Activated naive CD8-positive, alpha-beta T cell treated with anti-CD3 and anti-CD28 coated beads for 36 hours (primary cell): Measurements from ENCODE around the gene KRTAP10-6. TPM values are rescaled to one million over a fixed set of nuclear protein-coding genes. Genes with fewer than 3 reads are reported as not detected.
"Not testable (repeated sequence)": the region's sequence is repeated elsewhere in the genome, so short reads cannot be mapped to it uniquely, and the experiment has no call there.

Experiments
- DNase-seq: peaks from one replicate; pipeline ENCODE4 v3.0.0; 2021
- H3K27ac Mint-ChIP-seq: one replicate; pipeline ENCODE4 v1.8.0; 2022; ENCODE audit warnings: mild to moderate bottlenecking, moderate library complexity, mixed read lengths
- H3K27me3 Mint-ChIP-seq: one replicate; pipeline ENCODE4 v1.8.0; 2022; ENCODE audit warnings: mild to moderate bottlenecking, mixed read lengths
- H3K36me3 Mint-ChIP-seq: one replicate; pipeline ENCODE4 v1.8.0; 2021; ENCODE audit warnings: mild to moderate bottlenecking, mixed read lengths
- H3K4me1 Mint-ChIP-seq: one replicate; pipeline ENCODE4 v1.8.0; 2021; ENCODE audit warnings: mixed read lengths
- H3K4me3 Mint-ChIP-seq: one replicate; pipeline ENCODE4 v1.8.0; 2022; ENCODE audit warnings: mild to moderate bottlenecking, moderate library complexity, mixed read lengths
- H3K9me3 Mint-ChIP-seq: one replicate; pipeline ENCODE4 v1.8.0; 2022; ENCODE audit warnings: mixed read lengths
- total RNA-seq, 2 experiments: library from RNA; stranded (reverse); gene quantifications; one replicate each; pipeline ENCODE4 v1.2.3, GENCODE V29; 2021

The KRTAP10-6 gene
- total RNA-seq, 2 experiments from 2014 or later, result not detected

DNA sequence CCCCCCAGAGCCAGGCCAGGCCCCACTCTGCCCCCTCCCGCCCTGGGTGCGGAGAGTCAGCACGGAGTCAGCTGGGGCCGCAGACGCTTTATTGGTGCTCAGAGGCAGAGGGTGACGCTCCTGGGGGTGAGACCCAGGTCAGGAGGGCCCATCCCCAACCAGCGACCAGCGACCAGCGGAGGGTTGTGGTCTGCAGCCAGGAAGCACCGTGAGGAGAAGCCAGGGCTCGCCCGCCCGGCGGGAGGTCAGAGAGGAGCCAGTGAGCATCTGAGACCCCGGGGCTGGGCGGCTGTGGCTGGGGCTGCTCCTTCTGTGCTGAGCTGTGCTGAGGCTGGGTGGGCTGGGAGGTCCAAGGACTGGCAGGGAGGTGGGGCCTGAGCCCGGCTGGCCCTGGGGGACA, 42.0 kb downstream of the KRTAP10-6 start:
- H3K4me3 Mint-ChIP-seq, H3K27ac Mint-ChIP-seq, DNase-seq, H3K27me3 Mint-ChIP-seq: not testable (repeated sequence)
- H3K9me3 Mint-ChIP-seq, result peaks cover 31% of the 10 kb centered on the region
- H3K36me3 Mint-ChIP-seq, result peaks cover 30% of the 10 kb centered on the region
- peaks cover 29% of the 10 kb centered on the region for H3K4me1 Mint-ChIP-seq

DNA sequence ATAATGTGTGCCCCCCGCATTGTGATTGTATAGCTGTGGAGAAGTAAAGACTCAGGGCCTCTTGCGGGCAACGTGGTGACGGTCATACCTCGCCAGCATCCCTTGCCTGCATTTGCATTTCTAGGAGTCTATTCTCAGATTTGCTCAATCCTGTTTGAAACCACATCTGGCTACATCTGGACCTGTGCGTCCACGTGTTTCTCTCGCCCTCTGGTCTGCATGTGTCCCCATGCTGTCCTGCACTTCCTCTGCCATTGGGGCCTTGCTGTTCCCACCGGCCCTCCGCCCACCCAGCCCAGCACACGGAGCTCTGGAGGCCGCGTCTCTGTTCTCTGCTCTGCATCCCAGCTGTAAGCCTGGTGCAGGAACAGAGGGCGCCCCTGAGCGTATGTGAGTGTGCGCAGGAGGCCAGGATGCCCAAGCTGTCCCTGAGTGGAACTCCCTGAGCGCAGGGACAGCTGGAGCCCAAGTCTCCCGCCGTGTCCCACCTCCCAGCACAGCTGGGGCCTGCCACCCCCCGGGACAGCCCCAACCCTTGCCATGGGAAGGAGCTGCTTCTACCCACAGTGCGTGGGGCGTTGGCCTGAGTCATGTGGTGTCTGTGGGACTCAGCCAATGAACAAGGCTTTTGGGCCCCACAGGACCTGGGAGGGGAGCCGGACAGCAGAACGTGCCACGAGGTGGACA, 42.6 kb downstream of the KRTAP10-6 start:
- no peak for DNase-seq
- Mint-ChIP-seq H3K4me1 (peaks cover 29% of the 10 kb centered on the region), H3K27me3 (no peaks in the 10 kb centered on the region), H3K27ac (no peak overlapping the region), H3K36me3 (peaks cover 30% of the 10 kb centered on the region), H3K4me3 (no peak overlapping the region), H3K9me3 (peaks cover 31% of the 10 kb centered on the region)

DNA sequence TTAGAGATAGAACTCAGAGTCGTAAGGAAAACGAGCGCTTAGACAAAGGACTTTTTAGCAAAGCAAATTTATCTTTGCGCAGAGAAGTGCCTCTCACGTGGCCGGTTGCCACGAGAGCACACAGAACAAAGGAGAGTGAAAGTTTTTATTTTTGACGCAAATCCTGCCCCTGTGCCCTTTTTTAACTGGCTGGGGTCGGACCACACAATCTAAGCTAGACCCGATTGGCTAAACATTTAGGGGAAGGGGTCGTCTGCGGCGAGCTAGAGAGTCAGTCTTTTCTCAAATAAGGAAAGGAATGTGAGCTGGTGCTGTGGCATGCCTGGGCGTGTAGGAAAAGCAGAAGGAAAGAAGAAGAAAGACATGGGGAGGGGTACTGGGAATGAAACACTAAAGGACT, 43.4 kb downstream of the KRTAP10-6 start:
- Mint-ChIP-seq H3K4me3 (no peak overlapping the region), H3K27me3 (no peaks in the 10 kb centered on the region), H3K36me3 (peaks cover 30% of the 10 kb centered on the region), H3K27ac (no peak overlapping the region), H3K4me1 (peaks cover 29% of the 10 kb centered on the region), H3K9me3 (peaks cover 31% of the 10 kb centered on the region)
- DNase-seq, result no peak

DNA sequence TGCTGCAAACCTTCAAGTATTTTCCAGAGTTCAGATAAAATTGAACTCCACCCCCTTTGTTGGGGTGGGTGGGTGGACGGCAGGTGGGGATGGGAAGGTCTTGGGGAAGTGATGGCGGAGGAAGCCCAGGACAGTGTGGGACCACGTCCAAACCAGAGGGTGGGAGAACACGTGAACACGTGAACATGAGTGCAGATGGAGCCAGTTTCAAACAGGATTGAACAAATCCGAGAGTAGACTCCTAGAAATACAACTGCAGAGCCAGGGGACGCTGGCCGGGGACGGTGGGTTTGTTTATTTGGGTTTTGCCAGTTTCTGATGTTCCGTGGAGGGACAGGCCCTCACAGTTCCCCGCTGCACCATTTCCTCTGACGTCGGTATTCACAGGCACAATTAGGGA, 43.9 kb downstream of the KRTAP10-6 start:
- H3K4me1 Mint-ChIP-seq, result peaks cover 29% of the 10 kb centered on the region
- DNase-seq, result no peak
- no peak overlapping the region for H3K27ac Mint-ChIP-seq
- no peaks in the 10 kb centered on the region for H3K27me3 Mint-ChIP-seq
- H3K9me3 Mint-ChIP-seq, result peaks cover 29% of the 10 kb centered on the region
- peak overlapping the region; percentile 26 for H3K4me3 Mint-ChIP-seq
- peaks cover 29% of the 10 kb centered on the region for H3K36me3 Mint-ChIP-seq

DNA sequence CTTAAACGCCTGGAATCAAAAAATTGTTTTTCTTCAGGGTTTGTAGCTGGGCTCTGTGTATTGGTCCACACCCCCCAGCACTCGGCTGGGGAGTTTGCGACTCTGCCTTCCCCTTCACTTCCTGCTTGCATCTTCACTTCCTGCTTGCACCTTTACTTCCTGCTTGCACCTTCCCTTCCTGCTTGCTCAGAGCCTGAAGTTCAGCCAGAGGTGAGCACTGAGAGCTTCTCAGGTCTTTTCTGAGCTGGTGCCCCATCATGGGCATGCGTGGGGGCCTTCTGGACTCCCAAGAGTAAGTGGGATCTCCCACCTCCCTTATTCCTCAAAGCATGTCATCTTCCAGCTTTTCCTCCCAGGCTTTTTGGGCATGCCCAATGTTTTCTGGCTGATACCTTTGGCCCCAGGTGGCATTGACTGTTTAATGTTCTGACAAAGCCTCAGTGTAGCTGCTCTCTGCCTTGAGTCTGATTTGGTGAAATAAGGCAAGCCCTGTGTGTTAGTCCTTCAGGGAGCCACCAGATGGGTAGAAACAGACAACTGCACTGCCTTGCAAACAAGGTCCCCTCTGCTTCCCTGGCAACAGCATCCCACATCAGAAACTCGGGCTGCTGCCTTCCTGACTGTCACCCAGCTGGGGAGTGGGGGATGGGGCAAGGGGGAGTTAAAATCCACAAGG, 44.5 kb downstream of the KRTAP10-6 start:
- Mint-ChIP-seq H3K27ac (peak overlapping the region; percentile 91), H3K4me3 (peak overlapping the region; percentile 73), H3K9me3 (peaks cover 24% of the 10 kb centered on the region)

DNA sequence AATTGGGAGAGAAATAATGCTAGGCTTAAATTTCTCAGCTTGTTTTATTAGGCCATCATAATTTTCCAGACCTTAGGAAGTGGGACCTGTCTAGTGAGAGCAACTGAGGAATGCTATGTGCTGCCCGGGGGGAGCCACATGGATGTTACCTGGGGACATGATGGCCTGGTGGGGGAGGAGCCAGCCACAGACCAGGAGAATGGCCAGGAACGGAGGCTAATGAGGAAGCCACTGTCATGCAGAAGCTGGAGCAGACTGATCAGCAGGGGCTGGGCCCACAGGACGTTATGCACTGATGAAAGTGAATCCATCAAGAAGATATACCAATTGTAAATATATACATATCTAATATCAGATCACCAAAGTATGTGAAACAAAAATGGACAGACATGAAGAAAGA, 47.7 kb downstream of the KRTAP10-6 start:
- DNase-seq, result no peak
- Mint-ChIP-seq H3K27ac (no peak overlapping the region), H3K36me3 (peaks cover 20% of the 10 kb centered on the region), H3K9me3 (peaks cover 23% of the 10 kb centered on the region), H3K4me1 (peaks cover 28% of the 10 kb centered on the region), H3K27me3 (no peaks in the 10 kb centered on the region), H3K4me3 (no peak overlapping the region)

More for the DNA sequence above, 44.5 kb downstream of the KRTAP10-6 start:
- Mint-ChIP-seq H3K27me3 (no peaks in the 10 kb centered on the region), H3K4me1 (peaks cover 29% of the 10 kb centered on the region), H3K36me3 (peaks cover 24% of the 10 kb centered on the region)
- no peak for DNase-seq

DNA sequence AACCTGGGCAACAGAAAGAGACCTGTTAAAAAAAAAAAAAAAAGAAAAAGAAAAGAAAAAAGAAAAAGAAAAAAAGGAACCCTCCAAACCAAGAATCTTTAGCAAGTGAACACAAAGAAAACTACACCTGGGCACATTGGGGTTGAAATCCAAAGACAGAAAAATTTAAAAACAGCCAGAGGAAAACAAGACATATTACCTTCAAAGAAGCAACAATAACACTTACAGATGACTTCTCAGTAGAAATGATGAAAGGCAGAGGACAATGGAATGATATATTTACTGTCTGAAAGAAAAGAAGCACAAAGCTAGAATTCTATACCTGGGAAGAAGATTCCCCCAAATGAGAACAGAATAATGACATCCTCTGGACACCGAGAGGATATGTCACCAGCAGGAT, 49.6 kb downstream of the KRTAP10-6 start:
- peaks cover 16% of the 10 kb centered on the region for H3K36me3 Mint-ChIP-seq
- no peak overlapping the region for H3K27ac Mint-ChIP-seq

More for the DNA sequence above, 49.6 kb downstream of the KRTAP10-6 start:
- Mint-ChIP-seq H3K4me3 (no peak overlapping the region), H3K4me1 (peaks cover 13% of the 10 kb centered on the region), H3K27me3 (no peaks in the 10 kb centered on the region), H3K9me3 (peaks cover 18% of the 10 kb centered on the region)
- DNase-seq, result no peak

Other genes starting within 250 kb of the KRTAP10-6 start
- gene TRPM2, start 238.9 kb downstream of the KRTAP10-6 start, total RNA-seq, result 1 to 10 TPM; 2.9 to 3.7 TPM
- 1 to 10 TPM; 1.8 to 1.9 TPM for gene LRRC3, start 137.0 kb downstream of the KRTAP10-6 start, total RNA-seq
- gene KRTAP10-1, start 52.3 kb downstream of the KRTAP10-6 start, total RNA-seq, result not detected
- not detected for gene KRTAP10-2, start 41.0 kb downstream of the KRTAP10-6 start, total RNA-seq
- gene KRTAP10-3, start 33.7 kb downstream of the KRTAP10-6 start, total RNA-seq, result not detected
- gene KRTAP10-4, start 18.8 kb downstream of the KRTAP10-6 start, total RNA-seq, result not detected
- gene KRTAP10-5, start 11.9 kb downstream of the KRTAP10-6 start, total RNA-seq, result not detected
- not detected for gene KRTAP10-7, start 8.1 kb upstream of the KRTAP10-6 start, total RNA-seq
- gene KRTAP10-8, start 19.6 kb upstream of the KRTAP10-6 start, total RNA-seq, result not detected
- gene KRTAP10-9, start 34.6 kb upstream of the KRTAP10-6 start, total RNA-seq, result not detected
- gene KRTAP10-10, start 44.9 kb upstream of the KRTAP10-6 start, total RNA-seq, result not detected
- not detected for gene KRTAP10-11, start 53.9 kb upstream of the KRTAP10-6 start, total RNA-seq
- not detected for gene KRTAP12-4, start 62.2 kb upstream of the KRTAP10-6 start, total RNA-seq
- not detected for gene KRTAP12-3, start 65.4 kb upstream of the KRTAP10-6 start, total RNA-seq
- gene KRTAP12-2, start 74.4 kb upstream of the KRTAP10-6 start, total RNA-seq, result not detected
- gene KRTAP12-1, start 89.7 kb upstream of the KRTAP10-6 start, total RNA-seq, result not detected
- not detected for gene KRTAP10-12, start 104.7 kb upstream of the KRTAP10-6 start, total RNA-seq
- gene TSPEAR, start 119.1 kb upstream of the KRTAP10-6 start, total RNA-seq, result not detected
- gene UBE2G2, start 209.3 kb upstream of the KRTAP10-6 start, total RNA-seq, result 100 to 1,000 TPM; 115 to 124 TPM
- 10 to 100 TPM; 90.5 to 92.5 TPM for gene SUMO3, start 225.6 kb upstream of the KRTAP10-6 start, total RNA-seq